GM18502 (cell line): ENCODE data around the gene TPRN.

ENCODE experiments used
- ATAC-seq: cut with Tn5 transposase; IDR thresholded peaks from one replicate; pipeline ENCODE4 v1.9.1; 2021; ENCODE audit warnings: mild to moderate bottlenecking; ENCODE audit not compliant: unreplicated experiment, poor library complexity

TPRN gene

GRCh38 chr9:137176302-137177182, 24.0 kb downstream of the TPRN start:
- ATAC-seq = no peak

DNA sequence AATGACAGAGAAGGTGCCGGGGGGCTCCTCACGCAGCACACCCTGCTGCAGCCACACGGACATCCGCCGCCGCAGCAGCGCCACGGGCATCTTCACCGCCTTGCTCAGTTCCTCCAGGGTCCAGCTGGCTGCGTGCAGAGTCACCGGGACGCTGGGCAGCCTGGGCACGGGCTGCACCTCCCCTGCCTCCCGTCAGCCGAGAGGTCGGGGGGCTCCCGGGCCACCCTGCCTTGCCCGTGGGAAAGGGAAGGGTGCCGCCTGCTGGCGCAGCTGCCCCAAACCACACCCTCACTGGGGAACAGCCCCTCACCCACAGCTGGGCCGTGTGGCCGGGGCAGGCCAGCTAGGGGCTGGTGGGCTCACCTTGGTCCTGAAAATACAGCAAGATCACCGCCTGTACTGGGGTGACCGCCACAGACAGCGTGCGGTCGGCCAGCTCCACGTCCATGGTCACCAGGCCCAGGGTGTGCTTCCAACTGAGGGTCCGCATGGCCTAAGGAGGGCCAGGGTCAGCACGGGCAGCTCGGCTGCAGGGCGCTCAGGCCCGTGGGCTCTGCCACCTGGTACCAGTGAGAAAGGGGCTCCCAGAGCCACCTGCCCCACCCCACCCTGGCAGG, 25.1 kb downstream of the TPRN start:
- ATAC-seq = no peak

GRCh38 chr9:137174722-137175293, 25.7 kb downstream of the TPRN start:
- ATAC-seq = no peak

DNA sequence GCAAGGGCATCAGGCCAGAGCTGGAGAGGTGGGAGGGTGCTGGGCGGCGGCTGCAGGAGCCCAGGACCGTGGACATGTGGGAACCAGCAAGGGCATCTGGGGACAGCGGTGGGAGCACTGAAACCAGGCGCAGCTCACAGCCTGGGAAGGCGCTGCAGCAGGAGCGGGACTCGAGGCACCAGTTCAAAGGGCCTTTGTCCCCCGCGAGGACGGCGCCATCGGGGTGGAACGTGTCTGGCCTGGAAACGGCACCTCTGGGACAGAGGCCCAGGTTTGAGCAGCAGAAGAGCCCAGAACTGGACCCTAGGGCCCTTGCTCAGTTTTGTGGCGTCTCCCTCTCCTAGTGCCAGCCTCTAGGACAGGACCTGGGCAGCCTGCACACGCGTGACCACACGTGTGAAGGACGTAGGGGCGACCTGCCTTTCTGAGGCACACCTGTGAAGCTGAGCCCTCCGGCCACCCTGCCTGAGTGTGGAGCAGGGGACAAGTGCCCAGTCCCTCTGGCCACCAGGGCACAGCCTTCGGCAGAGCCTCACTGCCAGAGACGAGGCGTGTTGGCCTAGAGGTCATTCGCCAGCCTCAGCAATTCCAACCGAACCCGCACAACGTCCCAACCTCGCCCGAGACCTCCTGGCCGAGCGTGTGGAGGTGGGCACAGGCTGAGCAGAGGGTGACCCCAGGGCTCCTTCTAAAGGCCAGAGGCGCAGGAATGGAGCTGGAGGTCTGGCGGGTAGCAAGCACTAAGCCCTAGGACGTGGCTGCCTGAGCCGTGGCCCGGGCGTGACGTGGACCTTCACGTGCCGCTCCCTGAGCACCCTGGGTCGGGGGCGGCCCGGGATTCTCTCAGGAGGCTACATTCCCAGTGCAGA, 26.5 kb downstream of the TPRN start:
- no peak for ATAC-seq

GRCh38 chr9:137172901-137173795, 27.4 kb downstream of the TPRN start:
- no peak for ATAC-seq

GRCh38 chr9:137171149-137171900, 29.2 kb downstream of the TPRN start:
- ATAC-seq = no peak

- ATAC-seq = no peak
Measured at GRCh38 chr9:137170486-137171148, 29.9 kb downstream of the TPRN start.

DNA sequence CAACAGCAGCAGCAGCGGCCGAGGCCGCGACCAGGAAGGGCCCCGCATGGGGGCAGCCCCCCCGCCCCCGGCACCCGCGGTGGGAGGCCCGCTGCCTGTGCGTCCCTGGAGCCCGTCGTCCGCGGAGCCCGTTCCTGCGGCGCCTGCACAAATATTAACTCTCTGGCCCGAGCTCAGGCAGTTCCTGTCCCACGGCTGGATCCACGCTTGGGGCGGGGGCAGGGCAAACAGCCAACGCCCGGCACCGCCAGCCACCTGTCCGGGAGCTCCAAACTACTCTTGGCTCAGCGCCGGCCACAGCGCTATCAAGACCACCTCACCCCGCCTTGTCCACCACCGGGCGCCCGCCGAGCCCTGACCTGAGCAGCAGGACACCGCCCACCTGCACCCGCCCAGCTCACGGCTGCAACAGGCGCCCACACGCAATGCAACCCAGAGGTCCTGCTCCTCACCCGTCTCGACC, 30.6 kb downstream of the TPRN start, which contains the start of gene LRRC26:
Gene LRRC26, minus strand, starts transcription at position 156 of the 463 bp plus-strand sequence. Its CDS starts 108 bp downstream, at position 48.
- ATAC-seq = no peak

GRCh38 chr9:137168904-137169856, 31.4 kb downstream of the TPRN start:
- ATAC-seq = no peak

GRCh38 chr9:137168573-137168903, 32.0 kb downstream of the TPRN start:
- no peak for ATAC-seq

DNA sequence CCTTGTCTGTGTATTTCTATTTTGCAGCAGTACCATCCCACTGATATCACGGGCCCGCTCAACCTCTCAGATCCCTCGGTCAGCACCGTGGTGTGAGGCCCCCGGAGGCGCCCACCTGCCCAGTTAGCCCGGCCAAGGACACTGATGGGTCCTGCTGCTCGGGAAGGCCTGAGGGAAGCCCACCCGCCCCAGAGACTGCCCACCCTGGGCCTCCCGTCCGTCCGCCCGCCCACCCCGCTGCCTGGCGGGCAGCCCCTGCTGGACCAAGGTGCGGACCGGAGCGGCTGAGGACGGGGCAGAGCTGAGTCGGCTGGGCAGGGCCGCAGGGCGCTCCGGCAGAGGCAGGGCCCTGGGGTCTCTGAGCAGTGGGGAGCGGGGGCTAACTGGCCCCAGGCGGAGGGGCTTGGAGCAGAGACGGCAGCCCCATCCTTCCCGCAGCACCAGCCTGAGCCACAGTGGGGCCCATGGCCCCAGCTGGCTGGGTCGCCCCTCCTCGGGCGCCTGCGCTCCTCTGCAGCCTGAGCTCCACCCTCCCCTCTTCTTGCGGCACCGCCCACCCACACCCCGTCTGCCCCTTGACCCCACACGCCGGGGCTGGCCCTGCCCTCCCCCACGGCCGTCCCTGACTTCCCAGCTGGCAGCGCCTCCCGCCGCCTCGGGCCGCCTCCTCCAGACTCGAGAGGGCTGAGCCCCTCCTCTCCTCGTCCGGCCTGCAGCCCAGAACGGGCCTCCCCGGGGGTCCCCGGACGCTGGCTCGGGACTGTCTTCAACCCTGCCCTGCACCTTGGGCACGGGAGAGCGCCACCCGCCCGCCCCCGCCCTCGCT, 32.6 kb downstream of the TPRN start:
- ATAC-seq = no peak

- no peak for ATAC-seq
Measured at GRCh38 chr9:137167277-137167746, 33.2 kb downstream of the TPRN start.

DNA sequence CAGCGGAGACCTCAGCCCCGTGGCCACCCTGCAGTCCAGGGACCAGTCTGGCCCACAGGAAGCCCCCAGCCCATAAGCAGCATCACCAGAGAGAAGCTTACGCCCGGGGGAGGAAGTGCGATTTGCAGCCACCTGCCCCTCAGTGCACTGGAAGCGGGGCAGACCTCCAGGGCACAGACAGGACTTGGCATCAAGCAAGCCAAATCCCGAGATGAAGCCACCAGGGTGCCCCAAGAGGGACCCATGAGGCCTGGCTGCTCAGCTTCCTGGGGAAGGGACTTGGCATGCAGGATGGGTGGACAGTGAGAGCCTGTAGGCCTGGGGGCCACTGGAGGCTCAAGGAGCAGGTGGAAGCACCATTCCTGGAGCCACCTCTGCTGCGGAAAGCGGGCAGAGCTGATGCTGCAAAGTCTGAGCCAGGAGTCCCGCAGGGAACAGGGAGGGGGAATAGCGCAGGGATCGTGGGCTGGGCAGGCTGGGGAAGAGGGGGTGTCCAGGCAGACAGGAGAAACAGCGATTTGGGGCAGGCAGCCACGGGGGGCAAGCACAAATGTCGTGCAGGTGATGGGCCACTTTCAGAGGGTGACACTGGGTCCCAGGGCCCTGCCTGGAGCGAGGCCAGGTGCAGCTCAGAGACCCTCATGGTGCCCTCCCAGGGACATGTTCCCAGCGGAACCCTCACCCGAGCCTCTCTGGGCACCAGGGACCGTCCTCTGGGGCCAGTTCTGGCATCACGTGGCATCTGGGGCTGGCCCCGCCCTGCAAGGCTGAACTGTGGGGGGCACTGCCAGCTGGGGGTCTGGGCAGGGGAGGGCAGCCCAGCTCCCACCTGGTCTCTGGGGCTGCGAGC, 33.9 kb downstream of the TPRN start:
- no peak for ATAC-seq

- no peak for ATAC-seq
Measured at GRCh38 chr9:137165250-137165836, 35.2 kb downstream of the TPRN start.
